Immature natural killer cell (primary cell): ENCODE data around the gene HOXA4. TPM values are rescaled to one million over a fixed set of nuclear protein-coding genes. Genes with fewer than 3 reads are reported as not detected.

Experiments used
- DNase-seq, 3 donors: peaks; one replicate each; pipeline ENCODE4 v3.0.0; 2022; ENCODE audit warnings: mixed read lengths in 1 of 3
- H3K27ac Mint-ChIP-seq, 6 donors: one replicate each; pipeline ENCODE4 v1.8.0; 2020; ENCODE audit warnings: mixed read lengths in 6 of 6, mild to moderate bottlenecking in 5 of 6, inconsistent platforms in 4 of 6, moderate library complexity in 3 of 6
- H3K27me3 Mint-ChIP-seq, 3 donors: one replicate each; pipeline ENCODE4 v1.8.0; 2020 to 2021; ENCODE audit warnings: low read depth in 3 of 3, mild to moderate bottlenecking in 3 of 3, mixed read lengths in 3 of 3, moderate library complexity in 3 of 3, inconsistent platforms in 1 of 3
- H3K36me3 Mint-ChIP-seq, 3 donors: one replicate each; pipeline ENCODE4 v1.8.0; 2020; ENCODE audit warnings: mixed read lengths in 3 of 3, inconsistent platforms in 2 of 3, mild to moderate bottlenecking in 2 of 3
- H3K4me1 Mint-ChIP-seq, 2 donors: one replicate each; pipeline ENCODE4 v1.8.0; 2020; ENCODE audit warnings: inconsistent platforms in 2 of 2, mild to moderate bottlenecking in 2 of 2, mixed read lengths in 2 of 2, moderate library complexity in 1 of 2
- H3K4me3 Mint-ChIP-seq, 5 donors: one replicate each; pipeline ENCODE4 v1.8.0; 2020; ENCODE audit warnings: mild to moderate bottlenecking in 5 of 5, mixed read lengths in 5 of 5, inconsistent platforms in 3 of 5, moderate library complexity in 3 of 5
- H3K9me3 Mint-ChIP-seq, 6 donors: one replicate each; pipeline ENCODE4 v1.8.0; 2020; ENCODE audit warnings: mild to moderate bottlenecking in 6 of 6, mixed read lengths in 6 of 6, inconsistent platforms in 4 of 6, moderate library complexity in 3 of 6
- polyA plus RNA-seq, 3 donors: library from polyadenylated mRNA; unstranded; fragments of 300-500 nt; fragmentation: Illumina TruSeq; gene quantifications; one replicate each; pipeline ENCODE4 v1.2.3, GENCODE V29; 2021

The HOXA4 gene
- polyA plus RNA-seq, 3 donors from 2014 or later: 0.51 to 1.2 TPM; not detected in 1

- Mint-ChIP-seq H3K27me3 (peaks cover 50 to 78% (median 71%) of the 10 kb centered on the region in 3 donors), H3K4me3 (peak overlapping the region in 4 of 5 donors; percentile 4 to 54 (median 8)), H3K9me3 (peaks cover 0 to 5% (median 0%) of the 10 kb centered on the region in 6 donors), H3K4me1 (peaks cover 32 to 61% of the 10 kb centered on the region in 2 donors), H3K27ac (peak overlapping the region in 1 of 6 donors; percentile 42), H3K36me3 (no peaks in the 10 kb centered on the region)
- no peak for DNase-seq
Measured at GRCh38 chr7:27158436-27159265, 28.1 kb upstream of the HOXA4 start.

GRCh38 chr7:27157702-27158431 is 27.3 kb upstream of the HOXA4 start:
- no peak for DNase-seq
- H3K9me3 Mint-ChIP-seq: peaks cover 0 to 3% (median 0%) of the 10 kb centered on the region in 6 donors
- no peaks in the 10 kb centered on the region for H3K36me3 Mint-ChIP-seq
- H3K27me3 Mint-ChIP-seq: peaks cover 54 to 74% (median 74%) of the 10 kb centered on the region in 3 donors
- peaks cover 32 to 57% of the 10 kb centered on the region in 2 donors for H3K4me1 Mint-ChIP-seq
- H3K4me3 Mint-ChIP-seq: peak overlapping the region in 4 of 5 donors; percentile 4 to 54 (median 19)
- no peak overlapping the region for H3K27ac Mint-ChIP-seq

- Mint-ChIP-seq H3K9me3 (peaks cover 0 to 3% (median 0%) of the 10 kb centered on the region in 6 donors), H3K27ac (no peak overlapping the region), H3K36me3 (no peaks in the 10 kb centered on the region), H3K4me3 (peak overlapping the region in 4 of 5 donors; percentile 14 to 44 (median 40)), H3K4me1 (peaks cover 37 to 59% of the 10 kb centered on the region in 2 donors), H3K27me3 (peaks cover 57 to 75% (median 73%) of the 10 kb centered on the region in 3 donors)
- no peak for DNase-seq
Measured at GRCh38 chr7:27156916-27157701, 26.6 kb upstream of the HOXA4 start.

- H3K4me1 Mint-ChIP-seq: peaks cover 43 to 65% of the 10 kb centered on the region in 2 donors
- H3K4me3 Mint-ChIP-seq: peak within 1 kb of the TSS; percentile 72 to 85 (median 77)
- peak; percentile 37 to 49 (median 39) for DNase-seq
- H3K27ac Mint-ChIP-seq: peak within 1 kb of the TSS in 5 of 6 donors; percentile 4 to 72 (median 57)
- H3K36me3 Mint-ChIP-seq: no peaks in the 10 kb centered on the region
- peaks cover 57 to 79% (median 79%) of the 10 kb centered on the region in 3 donors for H3K27me3 Mint-ChIP-seq
- H3K9me3 Mint-ChIP-seq: peaks cover 0 to 3% (median 0%) of the 10 kb centered on the region in 6 donors
Measured at GRCh38 chr7:27156508-27156898, 25.9 kb upstream of the HOXA4 start, which contains the start of gene HOXA7. Gene HOXA7 (minus strand): TSS chr7:27156675. CDS start chr7:27156545, 130 bp downstream.

DNA sequence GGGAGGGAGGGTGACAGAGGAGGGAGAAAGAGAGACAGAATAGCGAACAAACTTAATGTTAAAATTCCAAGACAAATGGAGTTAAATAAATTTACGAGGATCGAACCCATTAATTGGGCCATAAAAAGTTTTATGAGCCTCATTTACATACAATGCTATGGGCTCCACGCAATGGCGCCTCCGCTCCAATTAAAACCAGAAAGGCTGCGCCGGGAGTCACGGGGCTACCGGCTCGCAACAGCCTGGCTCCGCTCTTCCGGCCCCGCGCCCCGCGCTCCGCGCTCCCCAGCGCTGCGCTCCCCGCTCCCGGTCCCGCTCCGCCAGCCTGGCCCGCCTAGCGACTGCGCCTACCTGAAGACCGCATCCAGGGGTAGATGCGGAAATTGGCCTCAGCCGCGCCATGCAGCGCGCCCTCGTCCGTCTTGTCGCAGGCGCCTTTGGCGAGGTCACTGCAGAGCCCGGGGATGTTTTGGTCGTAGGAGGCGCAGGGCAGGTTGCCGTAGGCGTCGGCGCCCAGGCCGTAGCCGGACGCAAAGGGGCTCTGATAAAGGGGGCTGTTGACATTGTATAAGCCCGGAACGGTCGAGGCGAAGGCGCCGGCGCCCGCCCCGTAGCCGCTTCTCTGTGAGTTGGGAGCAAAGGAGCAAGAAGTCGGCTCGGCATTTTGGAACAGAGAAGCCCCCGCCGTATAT is 25.4 kb upstream of the HOXA4 start:
- H3K27me3 Mint-ChIP-seq: peaks cover 59 to 82% (median 81%) of the 10 kb centered on the region in 3 donors
- peak; percentile 28 to 49 (median 40) for DNase-seq
- peak overlapping the region; percentile 72 to 85 (median 77) for H3K4me3 Mint-ChIP-seq
- peaks cover 0 to 3% (median 0%) of the 10 kb centered on the region in 6 donors for H3K9me3 Mint-ChIP-seq
- H3K27ac Mint-ChIP-seq: peak overlapping the region in 5 of 6 donors; percentile 4 to 72 (median 50)
- peaks cover 45 to 67% of the 10 kb centered on the region in 2 donors for H3K4me1 Mint-ChIP-seq
- no peaks in the 10 kb centered on the region for H3K36me3 Mint-ChIP-seq

DNA sequence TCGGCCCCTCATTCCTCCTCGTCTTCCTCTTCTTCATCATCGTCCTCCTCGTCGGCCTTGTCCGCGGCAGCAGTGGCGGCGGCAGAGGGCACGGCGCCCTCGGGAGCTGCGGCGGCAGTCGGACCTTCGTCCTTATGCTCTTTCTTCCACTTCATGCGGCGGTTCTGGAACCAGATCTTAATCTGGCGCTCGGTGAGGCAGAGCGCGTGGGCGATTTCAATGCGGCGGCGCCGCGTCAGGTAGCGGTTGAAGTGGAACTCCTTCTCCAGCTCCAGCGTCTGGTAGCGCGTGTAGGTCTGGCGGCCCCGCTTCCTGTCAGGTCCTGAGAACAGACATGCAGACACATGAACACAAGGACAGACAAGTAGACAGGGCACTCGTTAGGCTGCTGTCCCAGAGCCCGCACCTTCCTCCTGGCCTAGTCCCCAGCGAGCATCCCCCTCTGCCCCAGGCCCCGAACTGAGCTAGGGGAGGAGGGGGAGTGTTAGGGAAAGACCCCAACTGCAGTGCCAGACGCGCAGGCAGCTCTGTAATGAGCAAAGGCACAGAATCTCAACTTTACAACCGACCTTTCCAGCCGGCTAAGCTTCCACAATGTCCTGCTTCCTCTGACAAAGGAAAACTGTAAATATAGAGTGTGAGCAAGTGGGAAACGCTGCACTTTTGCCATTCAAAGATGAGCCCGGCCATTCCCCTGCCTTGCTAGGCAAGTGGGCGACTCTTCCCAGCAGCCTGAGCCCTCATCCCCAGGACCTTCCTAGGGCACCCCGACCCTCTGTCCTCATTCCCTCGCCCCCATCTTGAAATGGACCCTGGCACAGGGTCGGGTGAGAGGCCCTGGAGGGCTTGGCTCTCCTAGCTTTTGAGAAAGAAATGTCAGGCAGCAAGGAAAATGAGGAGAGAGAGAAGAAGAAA is 24.6 kb upstream of the HOXA4 start:
- H3K4me1 Mint-ChIP-seq: peaks cover 49 to 72% of the 10 kb centered on the region in 2 donors
- H3K27me3 Mint-ChIP-seq: peaks cover 58 to 84% (median 81%) of the 10 kb centered on the region in 3 donors
- H3K36me3 Mint-ChIP-seq: no peaks in the 10 kb centered on the region
- peaks cover 0 to 3% (median 0%) of the 10 kb centered on the region in 6 donors for H3K9me3 Mint-ChIP-seq
- H3K27ac Mint-ChIP-seq: peak overlapping the region; percentile 38 to 77 (median 65)
- DNase-seq: peak in 2 of 3 donors; percentile 23 to 51
- peak overlapping the region; percentile 55 to 85 (median 76) for H3K4me3 Mint-ChIP-seq

GRCh38 chr7:27154369-27154768 is 23.8 kb upstream of the HOXA4 start:
- H3K4me1 Mint-ChIP-seq: peaks cover 46 to 72% of the 10 kb centered on the region in 2 donors
- peak overlapping the region in 4 of 5 donors; percentile 55 to 76 (median 74) for H3K4me3 Mint-ChIP-seq
- H3K27me3 Mint-ChIP-seq: peaks cover 58 to 81% (median 76%) of the 10 kb centered on the region in 3 donors
- H3K36me3 Mint-ChIP-seq: no peaks in the 10 kb centered on the region
- peaks cover 0 to 3% (median 0%) of the 10 kb centered on the region in 6 donors for H3K9me3 Mint-ChIP-seq
- peak overlapping the region in 1 of 6 donors; percentile 65 for H3K27ac Mint-ChIP-seq
- no peak for DNase-seq

DNA sequence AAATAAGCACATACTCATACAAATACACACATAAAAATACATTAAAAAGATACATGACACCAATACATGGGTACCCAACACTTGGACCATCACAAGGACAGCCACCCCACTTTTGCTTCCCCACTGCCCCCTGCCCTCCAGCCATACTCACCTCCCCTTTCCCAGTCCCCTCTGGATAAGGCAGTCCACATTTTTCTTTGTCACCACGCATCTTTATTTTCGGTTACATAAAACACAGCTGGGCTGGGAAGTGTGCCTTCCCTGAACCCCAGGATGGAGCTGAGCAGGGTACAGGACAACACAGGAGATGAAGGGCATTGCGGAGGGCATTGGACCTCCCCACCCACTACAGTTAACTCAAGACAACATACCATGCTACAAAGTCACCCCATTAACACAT is 23.0 kb upstream of the HOXA4 start:
- DNase-seq: no peak
- Mint-ChIP-seq H3K9me3 (peaks cover 0 to 3% (median 0%) of the 10 kb centered on the region in 6 donors), H3K4me1 (peaks cover 46 to 67% of the 10 kb centered on the region in 2 donors), H3K4me3 (peak overlapping the region in 3 of 5 donors; percentile 14 to 35 (median 33)), H3K36me3 (no peaks in the 10 kb centered on the region), H3K27ac (no peak overlapping the region), H3K27me3 (peaks cover 55 to 76% (median 74%) of the 10 kb centered on the region in 3 donors)

DNA sequence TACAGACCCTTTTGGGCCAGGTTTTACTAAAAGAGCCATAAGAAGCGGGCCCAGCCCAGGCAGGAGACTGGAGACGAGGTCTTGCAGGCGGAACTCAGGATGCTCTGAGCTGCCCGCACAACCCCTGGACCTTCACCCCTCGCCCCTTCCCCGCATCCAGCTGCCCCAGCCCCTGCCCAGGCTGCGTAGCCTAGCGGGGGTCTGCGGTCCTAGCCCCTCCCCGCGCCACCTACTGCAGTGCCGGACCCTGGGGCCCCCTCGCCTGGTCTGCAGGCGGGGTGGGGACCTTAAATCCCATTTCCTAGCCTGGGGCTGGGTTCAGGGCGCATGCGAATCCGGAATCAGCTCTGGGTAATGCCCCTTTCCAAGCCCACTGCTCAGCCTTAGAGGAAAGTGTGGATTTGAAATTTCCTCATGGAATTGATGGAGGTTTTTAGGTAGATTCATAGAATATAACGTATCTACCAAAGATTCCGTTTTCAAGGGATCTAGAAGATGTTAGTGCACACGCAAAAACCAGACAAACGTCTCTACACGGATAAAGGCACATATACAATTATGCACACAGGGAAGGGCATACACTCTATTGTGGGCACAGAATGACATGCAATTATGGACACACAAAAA is 22.4 kb upstream of the HOXA4 start:
- H3K27me3 Mint-ChIP-seq: peaks cover 52 to 76% (median 75%) of the 10 kb centered on the region in 3 donors
- H3K36me3 Mint-ChIP-seq: no peaks in the 10 kb centered on the region
- H3K4me3 Mint-ChIP-seq: peak overlapping the region in 4 of 5 donors; percentile 43 to 89 (median 86)
- no peak overlapping the region for H3K27ac Mint-ChIP-seq
- DNase-seq: no peak
- H3K9me3 Mint-ChIP-seq: peaks cover 0 to 2% (median 0%) of the 10 kb centered on the region in 6 donors
- H3K4me1 Mint-ChIP-seq: peaks cover 49 to 70% of the 10 kb centered on the region in 2 donors

DNA sequence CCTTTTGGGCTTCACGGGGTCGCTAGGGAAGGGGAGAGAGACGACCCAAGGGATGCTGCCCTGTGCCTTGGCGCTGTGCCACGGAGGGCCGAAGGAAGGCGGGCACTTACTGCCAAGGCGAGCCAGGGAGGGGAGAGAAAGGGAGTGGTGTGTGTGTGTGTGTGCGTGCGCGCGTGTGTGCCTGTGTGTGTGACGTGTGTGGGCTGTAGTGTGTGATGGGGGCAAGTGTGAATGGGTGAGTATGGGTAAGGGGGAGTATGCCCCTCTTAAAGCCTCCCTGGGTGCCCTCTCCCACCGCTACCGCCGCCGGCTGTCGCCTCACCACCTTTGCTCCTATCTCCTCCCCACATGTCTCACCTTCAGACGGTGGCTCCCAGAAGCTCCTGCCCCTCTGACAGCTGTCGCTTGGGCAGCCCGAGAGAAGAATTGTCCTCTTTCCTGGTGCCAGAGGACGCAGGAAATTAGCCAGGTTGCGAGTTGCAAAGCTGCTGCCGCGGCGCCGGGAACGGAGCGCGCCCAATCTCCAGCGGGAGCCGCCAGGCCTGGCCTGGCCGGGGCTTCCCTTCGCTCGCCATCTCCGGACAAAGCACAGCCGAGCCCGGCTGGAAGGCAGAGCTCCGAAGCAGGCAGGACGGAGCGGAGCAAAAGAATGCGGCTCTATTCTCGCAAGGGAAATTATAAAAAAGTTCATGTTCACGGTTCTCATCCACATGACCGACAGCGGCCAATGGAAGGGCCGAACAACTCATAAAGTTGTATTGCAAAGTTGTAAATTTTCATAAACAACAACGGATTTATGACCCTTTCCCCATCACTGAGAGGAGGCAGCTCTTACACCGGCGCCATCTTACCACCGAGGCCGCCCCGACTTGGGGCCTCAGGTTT is 21.6 kb upstream of the HOXA4 start, which contains the start of gene HOXA3:
Gene HOXA3 (minus strand): TSS at position 653 of the 885 bp plus-strand sequence. CDS start 41,943 bp downstream, outside the sequence.
- peaks cover 0 to 2% (median 0%) of the 10 kb centered on the region in 6 donors for H3K9me3 Mint-ChIP-seq
- DNase-seq: no peak
- H3K4me3 Mint-ChIP-seq: peak within 1 kb of the TSS; percentile 85 to 89 (median 86)
- H3K36me3 Mint-ChIP-seq: no peaks in the 10 kb centered on the region
- peak within 1 kb of the TSS in 5 of 6 donors; percentile 12 to 77 (median 66) for H3K27ac Mint-ChIP-seq
- H3K27me3 Mint-ChIP-seq: peaks cover 49 to 74% (median 70%) of the 10 kb centered on the region in 3 donors
- H3K4me1 Mint-ChIP-seq: peaks cover 53 to 77% of the 10 kb centered on the region in 2 donors
